MCF 10A (cell line): Measurements from ENCODE around the gene PAIP2. TPM values are rescaled to one million over a fixed set of nuclear protein-coding genes. Genes with fewer than 3 reads are reported as not detected.

ENCODE experiments used
- BruUV-seq: library from RNA; stranded (reverse); fragments of 400-500 nt; replicated peaks from 2 replicates; lab custom pipeline; 2021; lab: Mats Ljungman, UMichigan
- CTCF ChIA-PET: fragments of 300-600 bp; sonication (Branson Sonifier 250); formaldehyde crosslinking; extraction: SDS; loops from one replicate; lab custom pipeline; 2021; ENCODE audit warnings: antibody characterized with exemption, inconsistent platforms; lab: Yijun Ruan, JAX
- POLR2A ChIA-PET: fragments of 300-600, 350-650 bp; sonication (Branson Sonifier 250); formaldehyde crosslinking; extraction: SDS; loops from one replicate; lab custom pipeline; 2020; ENCODE audit warnings: antibody characterized with exemption, inconsistent platforms; lab: Yijun Ruan, JAX
- DNase-seq: peaks from one replicate; pipeline ENCODE4 v3.0.0-alpha.2; 2018; ENCODE audit not compliant: unreplicated experiment
- H3K27ac Mint-ChIP-seq: one replicate; pipeline ENCODE4 v1.8.0; 2022; ENCODE audit warnings: mild to moderate bottlenecking, low read depth, mixed read lengths; ENCODE audit not compliant: unreplicated experiment
- H3K27me3 Mint-ChIP-seq: one replicate; pipeline ENCODE4 v1.8.0; 2022; ENCODE audit warnings: mixed read lengths; ENCODE audit not compliant: insufficient read depth, unreplicated experiment
- H3K36me3 Mint-ChIP-seq: one replicate; pipeline ENCODE4 v1.8.0; 2022; ENCODE audit warnings: mild to moderate bottlenecking, moderate library complexity, mixed read lengths; ENCODE audit not compliant: insufficient read depth, unreplicated experiment
- H3K4me1 Mint-ChIP-seq: one replicate; pipeline ENCODE4 v1.8.0; 2022; ENCODE audit warnings: mixed read lengths; ENCODE audit not compliant: insufficient read depth, unreplicated experiment
- H3K4me3 Mint-ChIP-seq: one replicate; pipeline ENCODE4 v1.8.0; 2022; ENCODE audit warnings: mild to moderate bottlenecking, moderate library complexity, mixed read lengths; ENCODE audit not compliant: unreplicated experiment
- H3K9me3 Mint-ChIP-seq: one replicate; pipeline ENCODE4 v1.8.0; 2022; ENCODE audit warnings: mixed read lengths; ENCODE audit not compliant: unreplicated experiment
- CTCF ChIP-seq: fragments of 200-600 bp; IDR thresholded peaks from one replicate; pipeline ENCODE4 v1.8.0; 2022; ENCODE audit warnings: antibody characterized with exemption, mild to moderate bottlenecking; ENCODE audit not compliant: unreplicated experiment
- intact Hi-C: fragments of 100-400 bp; cut with micrococcal nuclease; formaldehyde crosslinking; loops from 2 replicates; pipeline ENCODE4 v1.14.1; 2022
- total RNA-seq: library from RNA; stranded (reverse); gene quantifications from 2 replicates; pipeline ENCODE4 v1.2.3, GENCODE V29; 2022

The PAIP2 gene
- total RNA-seq, 1 experiment from 2014 or later, result 108 TPM

GRCh38 chr5:139379626-139380449 lies 38.2 kb downstream of the PAIP2 start:
- no peak for DNase-seq
- no peak overlapping the region for H3K4me3 Mint-ChIP-seq
- H3K9me3 Mint-ChIP-seq, result no peaks in the 10 kb centered on the region
- intact Hi-C loops, result no loop called here
- peaks cover 3% of the 10 kb centered on the region for H3K36me3 Mint-ChIP-seq
- peaks cover 5% of the 10 kb centered on the region for H3K4me1 Mint-ChIP-seq
- POLR2A ChIA-PET, result interaction anchor here (0.7 kb wide), 1 partner anchor 37 kb away, joined by 3 read pairs; no protein-coding TSS in a partner anchor
- TF ChIP-seq CTCF, result no peak
- peak overlapping the region; percentile 33 for H3K27ac Mint-ChIP-seq
- BruUV-seq, result no TSS peak
- no peaks in the 10 kb centered on the region for H3K27me3 Mint-ChIP-seq
- CTCF ChIA-PET, result no interaction called here

- intact Hi-C loops, result no loop called here
- ChIA-PET POLR2A (interaction anchor here (1.2 kb wide), 1 partner anchor 9 kb away, joined by 3 read pairs; no protein-coding TSS in a partner anchor), CTCF (no interaction called here)
- no peaks in the 10 kb centered on the region for H3K9me3 Mint-ChIP-seq
- no peak for TF ChIP-seq CTCF
- no TSS peak for BruUV-seq
- H3K27ac Mint-ChIP-seq, result no peak overlapping the region
- H3K36me3 Mint-ChIP-seq, result no peaks in the 10 kb centered on the region
- no peak for DNase-seq
- H3K4me3 Mint-ChIP-seq, result no peak overlapping the region
- H3K27me3 Mint-ChIP-seq, result no peaks in the 10 kb centered on the region
- peaks cover 20% of the 10 kb centered on the region for H3K4me1 Mint-ChIP-seq
Measured at GRCh38 chr5:139381837-139382761, 40.4 kb downstream of the PAIP2 start.

- peaks cover 20% of the 10 kb centered on the region for H3K4me1 Mint-ChIP-seq
- DNase-seq, result no peak
- H3K4me3 Mint-ChIP-seq, result no peak overlapping the region
- TF ChIP-seq CTCF, result no peak
- BruUV-seq, result no TSS peak
- CTCF ChIA-PET, result no interaction called here
- no peak overlapping the region for H3K27ac Mint-ChIP-seq
- H3K36me3 Mint-ChIP-seq, result no peaks in the 10 kb centered on the region
- POLR2A ChIA-PET, result interaction anchor here (1.2 kb wide), 1 partner anchor 8 kb away, joined by 3 read pairs; no protein-coding TSS in a partner anchor
- intact Hi-C loops, result no loop called here
- no peaks in the 10 kb centered on the region for H3K9me3 Mint-ChIP-seq
- H3K27me3 Mint-ChIP-seq, result no peaks in the 10 kb centered on the region
Measured at GRCh38 chr5:139382807-139383206, 41.2 kb downstream of the PAIP2 start.
